ENCODE data around the gene CNTNAP2. TPM values are rescaled to one million over a fixed set of nuclear protein-coding genes. Genes with fewer than 3 reads are reported as not detected.

Gene CNTNAP2
- total and polyA plus RNA-seq, 2 of the 13 experiments (the other 11 are each of a cell fraction or from before 2014, with no cell fraction given), result 0.40 to 0.42 TPM

DNA sequence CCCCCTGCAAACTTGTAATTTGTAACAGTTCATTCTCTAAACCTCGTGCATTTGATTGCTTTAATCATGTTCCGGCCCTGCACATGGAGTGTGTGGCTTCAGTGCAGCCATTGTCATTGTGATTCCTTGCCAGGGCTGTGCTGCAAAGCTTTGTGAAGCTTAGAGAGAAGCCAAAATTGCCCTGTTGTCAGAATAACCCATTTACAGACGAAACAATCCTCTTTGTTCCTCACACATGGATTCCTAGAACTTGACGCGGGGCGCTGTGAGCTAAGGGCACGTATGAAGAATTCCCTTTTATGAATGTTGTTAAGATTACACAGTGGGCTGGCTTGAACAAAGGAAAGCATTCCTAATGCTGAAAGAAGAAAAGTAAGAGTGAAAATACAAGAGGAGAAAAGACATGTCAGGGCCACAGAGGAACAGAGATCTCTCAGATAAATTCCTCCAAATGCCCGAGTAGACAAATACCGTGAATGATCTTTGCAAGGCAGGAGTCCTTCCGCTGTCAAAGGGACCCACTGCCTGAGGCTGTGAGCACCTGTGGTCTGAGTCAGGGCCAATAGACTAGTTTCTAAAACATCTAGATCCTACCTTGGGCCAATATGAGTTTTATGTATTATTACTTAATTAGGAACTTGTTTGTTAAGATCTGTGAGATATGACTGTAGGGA, 2268.5 kb downstream of the CNTNAP2 start:
- no TSS peak for BruUV-seq (replicated peaks)
- intact Hi-C loops (cut with micrococcal nuclease; ENCODE audit: unreplicated experiment) (no loop called here), in situ Hi-C loops (cut with HindIII; ENCODE audit: extremely low pct_ligation_motif_present, low pct_unique_long_range_greater_than_20kb) (no loop called here)
- H3K4me2 ChIP-seq (ENCODE audit: low read depth, low read length), result no peak overlapping the region
- no peaks in the 10 kb centered on the region for H3K27me3 ChIP-seq (ENCODE audit: control insufficient read depth in 1 of 2, insufficient read depth in 2 of 2, low read length in 2 of 2)
- H2AFZ ChIP-seq (ENCODE audit: low read length), result no peak overlapping the region
- no peak for ATAC-seq
- no peak overlapping the region for H3K27ac ChIP-seq (ENCODE audit: extremely low read length, insufficient read depth, low read length)
- H3K9ac ChIP-seq (ENCODE audit: insufficient read depth, low read depth, low read length), result no peak overlapping the region
- 86% methylated on average over 10 of the region's 10 CpGs for WGBS (ENCODE audit: low lambda C conversion rate)
- H4K20me1 ChIP-seq (ENCODE audit: insufficient read depth, low read length), result no peaks in the 10 kb centered on the region
- TF ChIP-seq, protein P1, sequence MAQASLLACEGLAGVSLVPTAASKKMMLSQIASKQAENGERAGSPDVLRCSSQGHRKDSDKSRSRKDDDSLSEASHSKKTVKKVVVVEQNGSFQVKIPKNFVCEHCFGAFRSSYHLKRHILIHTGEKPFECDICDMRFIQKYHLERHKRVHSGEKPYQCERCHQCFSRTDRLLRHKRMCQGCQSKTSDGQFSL (CRISPR knock-in tag; IDR thresholded peaks at IDR 0.05), result no peak
- TF ChIP-seq ZNF562 (CRISPR knock-in tag; IDR thresholded peaks at IDR 0.05; ENCODE audit: borderline replicate concordance), result no peak
- TF ChIP-seq CBX5 (CRISPR knock-in tag; IDR thresholded peaks at IDR 0.05; ENCODE audit: borderline replicate concordance), result no peak
- no peak for TF ChIP-seq PHF20 (CRISPR knock-in tag; IDR thresholded peaks at IDR 0.05)
- TF ChIP-seq ZBTB46 (CRISPR knock-in tag; IDR thresholded peaks at IDR 0.05; ENCODE audit: borderline replicate concordance), result no peak
- TF ChIP-seq ZNF335 (CRISPR knock-in tag; IDR thresholded peaks at IDR 0.05), result no peak
- no peak for TF ChIP-seq ZNF781 (CRISPR knock-in tag; IDR thresholded peaks at IDR 0.05; ENCODE audit: borderline replicate concordance, not compliant biosample characterization)
- no peak for TF ChIP-seq NCOR1 (IDR thresholded peaks at IDR 0.05; ENCODE audit: borderline replicate concordance, low read length)
- TF ChIP-seq CC2D1A (CRISPR knock-in tag; IDR thresholded peaks at IDR 0.05), result no peak
- no peak for TF ChIP-seq GABPA (IDR thresholded peaks at IDR 0.05; ENCODE audit: low read depth, low read length)
- no peak for TF ChIP-seq GABPA (CRISPR knock-in tag; IDR thresholded peaks at IDR 0.05; ENCODE audit: low read depth)
- no peak for TF ChIP-seq CREB1 (IDR thresholded peaks at IDR 0.05)
- no peak for TF ChIP-seq CREB1 (CRISPR knock-in tag; IDR thresholded peaks at IDR 0.05)
- no peak for TF ChIP-seq ZNF337 (CRISPR knock-in tag; IDR thresholded peaks at IDR 0.05; ENCODE audit: borderline replicate concordance, low read depth)
- TF ChIP-seq FOXO4 (CRISPR knock-in tag; conservative IDR thresholded peaks at IDR 0.05), result no peak
- H3K79me2 ChIP-seq (ENCODE audit: insufficient read depth, low read length), result no peaks in the 10 kb centered on the region
- no peak for DNase-seq (ENCODE audit: low spot score)
- ChIA-PET CTCF (ENCODE audit: low intra/inter-chr PET ratio, low total read pairs) (no interaction called here), POLR2A (no interaction called here)
- H3K4me1 ChIP-seq (ENCODE audit: insufficient read depth, low read length), result peaks cover 10% of the 10 kb centered on the region
- no peaks in the 10 kb centered on the region for H3K9me3 ChIP-seq (ENCODE audit: low read length)
- no peak overlapping the region for H3K4me3 ChIP-seq (replicated peaks in 1 of 3; ENCODE audit: insufficient read depth in 1 of 3, low read depth in 2 of 3, low read length in 3 of 3)
- no peaks in the 10 kb centered on the region for H3K36me3 ChIP-seq (replicated peaks in 1 of 2; ENCODE audit: control insufficient read depth in 1 of 2, insufficient read depth in 2 of 2, low read length in 2 of 2)
- no peak for FAIRE-seq
